ENCODE data around the gene ROPN1L. TPM values are rescaled to one million over a fixed set of nuclear protein-coding genes. Genes with fewer than 3 reads are reported as not detected.
A peak's percentile ranks its signal among the peaks of the same experiment; 100 is the strongest.

The ROPN1L gene
- total RNA-seq, 2 donors from 2014 or later: 1.3 to 4.3 TPM

DNA sequence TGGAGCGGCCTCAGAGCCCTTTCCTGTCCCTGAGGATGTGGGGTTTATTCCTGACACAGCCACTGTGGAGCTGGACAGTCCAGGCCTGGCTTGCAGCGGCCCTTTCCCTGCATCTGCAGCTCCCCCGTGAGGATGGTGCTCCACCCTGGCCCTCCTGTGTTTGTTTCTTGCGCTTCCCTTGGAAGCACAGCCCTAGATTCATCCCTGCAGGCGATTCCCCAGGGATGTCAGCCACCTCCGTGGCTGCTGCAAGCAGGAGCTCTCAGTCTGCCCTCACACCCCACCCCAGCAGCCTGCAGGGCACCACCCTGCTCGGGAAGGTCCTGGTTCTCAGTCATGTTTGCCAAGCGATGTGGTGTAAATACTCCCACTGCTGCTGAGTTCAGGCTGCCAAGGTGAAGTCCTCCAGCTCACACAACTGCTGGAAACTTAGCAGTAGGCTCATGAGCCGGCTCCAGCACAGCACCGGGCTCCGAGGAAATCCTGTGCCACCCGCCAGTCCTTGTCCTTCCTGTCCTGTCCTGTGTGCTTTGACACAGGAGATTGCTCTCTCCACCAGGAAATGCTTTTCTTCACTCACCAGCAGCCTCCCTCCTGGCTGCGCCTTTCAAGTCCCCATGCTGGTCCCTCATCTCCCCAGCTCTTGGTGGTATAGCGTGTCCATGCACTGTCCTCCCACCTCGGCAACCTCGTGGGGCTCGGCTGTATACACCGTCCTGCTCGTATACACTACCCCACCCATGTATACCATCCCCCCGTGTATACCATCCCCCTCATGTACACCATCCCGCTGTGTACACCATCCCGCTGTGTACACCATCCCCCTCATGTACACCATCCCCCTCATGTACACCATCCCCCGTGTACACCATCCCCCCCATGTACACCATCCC lies 16.2 kb downstream of the ROPN1L start:
- no peak for TF ChIP-seq POLR2A (IDR thresholded peaks at IDR 0.05)
- TF ChIP-seq, protein P1, sequence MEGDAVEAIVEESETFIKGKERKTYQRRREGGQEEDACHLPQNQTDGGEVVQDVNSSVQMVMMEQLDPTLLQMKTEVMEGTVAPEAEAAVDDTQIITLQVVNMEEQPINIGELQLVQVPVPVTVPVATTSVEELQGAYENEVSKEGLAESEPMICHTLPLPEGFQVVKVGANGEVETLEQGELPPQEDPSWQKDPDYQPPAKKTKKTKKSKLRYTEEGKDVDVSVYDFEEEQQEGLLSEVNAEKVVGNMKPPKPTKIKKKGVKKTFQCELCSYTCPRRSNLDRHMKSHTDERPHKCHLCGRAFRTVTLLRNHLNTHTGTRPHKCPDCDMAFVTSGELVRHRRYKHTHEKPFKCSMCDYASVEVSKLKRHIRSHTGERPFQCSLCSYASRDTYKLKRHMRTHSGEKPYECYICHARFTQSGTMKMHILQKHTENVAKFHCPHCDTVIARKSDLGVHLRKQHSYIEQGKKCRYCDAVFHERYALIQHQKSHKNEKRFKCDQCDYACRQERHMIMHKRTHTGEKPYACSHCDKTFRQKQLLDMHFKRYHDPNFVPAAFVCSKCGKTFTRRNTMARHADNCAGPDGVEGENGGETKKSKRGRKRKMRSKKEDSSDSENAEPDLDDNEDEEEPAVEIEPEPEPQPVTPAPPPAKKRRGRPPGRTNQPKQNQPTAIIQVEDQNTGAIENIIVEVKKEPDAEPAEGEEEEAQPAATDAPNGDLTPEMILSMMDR (IDR thresholded peaks at IDR 0.05): no peak
- H3K4me3 ChIP-seq: no peak overlapping the region
- H3K36me3 ChIP-seq (replicated peaks in 1 of 2; ENCODE audit: insufficient read depth in 1 of 2, low read depth in 2 of 2): no peaks in the 10 kb centered on the region
- intact Hi-C loops (cut with DNase I): loop anchor here (5.0 kb wide), 1 partner anchor 164 kb away; no protein-coding TSS in a partner anchor
- ATAC-seq (no peak), DNase-seq (no peak)
- peaks cover 12% of the 10 kb centered on the region for H3K4me1 ChIP-seq
- no peaks in the 10 kb centered on the region for H3K27me3 ChIP-seq
- 63 to 75% methylated on average over 22 of the region's 23 CpGs for WGBS, 2 donors
- no peaks in the 10 kb centered on the region for H3K9me3 ChIP-seq
- no peak overlapping the region for H3K27ac ChIP-seq

- 86% methylated on average over 19 of the region's 19 CpGs for WGBS, 2 donors
- no peak for DNase-seq
- H3K36me3 ChIP-seq (replicated peaks in 1 of 2; ENCODE audit: insufficient read depth in 1 of 2, low read depth in 2 of 2): no peaks in the 10 kb centered on the region
These were observed 17.7 kb downstream of the ROPN1L start for GRCh38 chr5:10459080-10460055.

DNA sequence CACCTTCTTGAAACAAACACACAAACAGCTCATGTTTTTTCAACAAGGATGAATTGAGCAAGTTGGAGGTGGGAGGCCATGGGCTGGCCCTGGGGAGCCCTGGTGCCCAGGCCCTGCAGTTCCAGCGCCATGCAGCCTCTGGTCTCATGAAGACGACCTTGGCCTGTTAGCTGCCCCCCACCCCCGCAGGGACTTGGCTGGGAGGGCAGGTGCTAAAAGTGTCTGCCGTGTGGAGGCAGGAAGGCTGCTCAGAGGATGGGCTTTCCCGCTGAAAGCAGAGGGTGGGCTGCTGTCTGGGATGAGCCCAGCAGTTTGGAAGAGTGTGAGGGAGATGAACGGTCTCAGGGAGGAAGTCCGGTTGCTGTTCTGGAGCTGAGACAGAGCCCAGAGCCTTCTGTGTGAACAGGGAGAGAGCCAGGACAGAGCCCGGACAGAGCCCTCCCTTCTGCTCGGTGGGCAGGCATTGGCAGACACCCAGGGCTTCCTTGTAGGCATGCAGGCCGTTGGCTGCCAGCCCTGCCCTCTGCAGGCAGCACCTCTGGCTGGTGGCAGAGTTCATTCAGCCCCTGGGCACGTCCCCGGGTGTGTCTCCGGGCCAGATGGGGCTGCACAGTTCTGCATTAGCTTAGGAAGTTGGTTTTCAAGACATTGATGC lies 18.7 kb downstream of the ROPN1L start:
- DNase-seq: peak; percentile 36 to 76 (median 62)
- Histone ChIP-seq H3K9me3 (no peaks in the 10 kb centered on the region), H3K4me1 (peaks cover 6% of the 10 kb centered on the region), H3K36me3 (replicated peaks in 1 of 2; ENCODE audit: insufficient read depth in 1 of 2, low read depth in 2 of 2) (no peaks in the 10 kb centered on the region), H3K27me3 (no peaks in the 10 kb centered on the region), H3K27ac (peak overlapping the region in 1 of 4 donors; percentile 25), H3K4me3 (no peak overlapping the region)
- TF ChIP-seq, protein P1 (IDR thresholded peaks at IDR 0.05): peak in 1 of 7 experiments; percentile 4
- no peak for TF ChIP-seq POLR2A (IDR thresholded peaks at IDR 0.05)
- WGBS, 2 donors: 31 to 42% methylated on average over 13 of the region's 13 CpGs
- peak; percentile 68 for ATAC-seq
- intact Hi-C loops (cut with DNase I): no loop called here

More at GRCh38 chr5:10459080-10460055, 17.7 kb downstream of the ROPN1L start:
- H3K27ac ChIP-seq: no peak overlapping the region
- TF ChIP-seq, protein P1 (IDR thresholded peaks at IDR 0.05): no peak
- TF ChIP-seq POLR2A (IDR thresholded peaks at IDR 0.05): no peak
- intact Hi-C loops (cut with DNase I): loop anchor here (5.0 kb wide), 1 partner anchor 163 kb away; no protein-coding TSS in a partner anchor
- peaks cover 6% of the 10 kb centered on the region for H3K4me1 ChIP-seq
- no peaks in the 10 kb centered on the region for H3K27me3 ChIP-seq
- no peaks in the 10 kb centered on the region for H3K9me3 ChIP-seq
- no peak for ATAC-seq
- no peak overlapping the region for H3K4me3 ChIP-seq

DNA sequence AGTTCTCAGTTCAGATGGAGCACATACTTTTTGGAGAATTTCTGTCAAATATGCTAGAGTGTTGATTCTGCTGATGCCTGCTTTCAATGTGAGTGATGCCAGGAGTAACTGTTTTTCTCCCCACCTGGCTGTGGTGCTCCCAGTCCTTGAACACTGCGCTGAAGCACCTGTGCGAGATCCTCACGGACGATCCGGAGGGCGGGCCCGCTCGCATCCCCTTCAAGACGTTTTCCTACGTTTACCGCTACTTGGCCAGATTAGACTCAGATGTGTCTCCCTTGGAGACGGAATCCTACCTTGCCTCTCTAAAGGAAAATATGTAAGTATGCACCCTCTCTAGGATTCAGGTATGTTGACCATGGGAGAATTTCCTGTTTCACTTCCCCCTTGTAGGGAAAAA lies 19.4 kb downstream of the ROPN1L start:
- Histone ChIP-seq H3K27ac (no peak overlapping the region), H3K36me3 (replicated peaks in 1 of 2; ENCODE audit: insufficient read depth in 1 of 2, low read depth in 2 of 2) (no peaks in the 10 kb centered on the region), H3K4me3 (no peak overlapping the region), H3K27me3 (no peaks in the 10 kb centered on the region), H3K4me1 (peaks cover 6% of the 10 kb centered on the region), H3K9me3 (no peaks in the 10 kb centered on the region)
- intact Hi-C loops (cut with DNase I): no loop called here
- WGBS, 2 donors: 89 to 92% methylated on average over 12 of the region's 12 CpGs
- ATAC-seq (no peak), DNase-seq (no peak)
- TF ChIP-seq, protein P1 (IDR thresholded peaks at IDR 0.05): no peak
- no peak for TF ChIP-seq POLR2A (IDR thresholded peaks at IDR 0.05)

Measured in body of pancreas (tissue), 4 donors.